Left hindlimb (tissue), 1 donor: ENCODE results near the gene LGALS1.
A peak's percentile ranks its signal among the peaks of the same experiment; 100 is the strongest.

Source experiments
- DNase-seq: peaks from one replicate; pipeline ENCODE4 v3.0.0-alpha.2; 2018

LGALS1 gene

GRCh38 chr22:37664249-37665101 lies 11.0 kb upstream of the LGALS1 start:
- no peak for DNase-seq

DNA sequence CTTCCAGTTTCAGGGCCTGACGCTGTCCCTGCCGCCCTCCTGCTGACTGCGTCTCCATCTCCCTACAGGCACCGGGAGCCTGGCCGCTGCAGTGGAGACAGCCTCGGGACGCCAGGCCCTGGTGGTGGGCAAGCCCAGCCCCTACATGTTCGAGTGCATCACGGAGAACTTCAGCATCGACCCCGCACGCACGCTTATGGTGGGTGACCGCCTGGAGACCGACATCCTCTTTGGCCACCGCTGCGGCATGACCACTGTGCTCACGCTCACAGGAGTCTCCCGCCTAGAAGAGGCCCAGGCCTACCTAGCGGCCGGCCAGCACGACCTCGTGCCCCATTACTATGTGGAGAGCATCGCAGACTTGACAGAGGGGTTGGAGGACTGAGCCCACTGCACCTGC lies 9.9 kb upstream of the LGALS1 start:
- DNase-seq: no peak

- no peak for DNase-seq
Observed at GRCh38 chr22:37669586-37669985, 5.8 kb upstream of the LGALS1 start.

GRCh38 chr22:37672206-37672919 lies 3.1 kb upstream of the LGALS1 start:
- no peak for DNase-seq

DNA sequence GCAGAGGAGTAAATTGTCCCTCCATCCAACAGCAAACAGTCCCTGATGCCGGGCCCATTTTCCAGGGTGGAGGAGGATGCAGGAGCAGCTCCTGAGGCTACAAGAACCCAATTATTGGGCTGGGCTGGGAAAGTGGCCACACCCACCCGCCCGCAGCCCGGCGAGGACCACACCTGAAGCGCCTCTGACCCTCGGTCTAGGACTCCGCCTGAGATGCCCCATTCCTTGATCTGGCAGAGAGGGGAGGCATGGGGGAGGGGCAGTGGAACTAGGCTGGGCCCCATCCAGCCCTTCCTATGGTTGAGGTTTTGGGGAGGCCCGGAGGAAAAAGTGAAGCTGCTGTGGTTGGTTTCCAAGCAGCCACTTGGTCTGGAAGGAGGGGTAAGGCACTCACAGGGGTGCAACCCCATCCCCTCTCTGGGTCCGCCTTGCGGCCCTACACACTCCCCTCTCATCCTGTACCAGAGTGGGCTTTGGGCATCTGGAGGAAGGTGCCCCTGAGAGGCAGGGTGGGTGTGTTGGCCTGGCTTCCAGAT lies 2.4 kb upstream of the LGALS1 start:
- DNase-seq: no peak

GRCh38 chr22:37674248-37674647 lies 1.2 kb upstream of the LGALS1 start:
- no peak for DNase-seq

GRCh38 chr22:37675930-37676735 lies 697 bp downstream of the LGALS1 start:
- DNase-seq: peak; percentile 66

GRCh38 chr22:37676736-37677492 lies 1.5 kb downstream of the LGALS1 start:
- DNase-seq: peak; percentile 95

- no peak for DNase-seq
Observed at GRCh38 chr22:37677493-37677974, 2.1 kb downstream of the LGALS1 start.

DNA sequence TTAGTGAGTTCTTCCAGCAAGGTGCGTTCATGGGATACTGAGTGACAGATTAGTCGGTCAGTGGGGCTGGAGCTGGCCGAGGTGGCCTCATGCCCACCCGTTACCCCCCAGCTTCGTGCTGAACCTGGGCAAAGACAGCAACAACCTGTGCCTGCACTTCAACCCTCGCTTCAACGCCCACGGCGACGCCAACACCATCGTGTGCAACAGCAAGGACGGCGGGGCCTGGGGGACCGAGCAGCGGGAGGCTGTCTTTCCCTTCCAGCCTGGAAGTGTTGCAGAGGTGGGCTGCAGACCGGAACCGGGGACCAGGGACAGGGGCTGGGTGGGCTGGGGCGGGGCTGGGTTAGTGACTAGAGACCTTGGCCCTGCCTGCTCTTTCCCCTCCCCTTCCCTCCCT lies 2.9 kb downstream of the LGALS1 start:
- DNase-seq: no peak

- no peak for DNase-seq
Observed at GRCh38 chr22:37679670-37680069, 4.2 kb downstream of the LGALS1 start.

DNA sequence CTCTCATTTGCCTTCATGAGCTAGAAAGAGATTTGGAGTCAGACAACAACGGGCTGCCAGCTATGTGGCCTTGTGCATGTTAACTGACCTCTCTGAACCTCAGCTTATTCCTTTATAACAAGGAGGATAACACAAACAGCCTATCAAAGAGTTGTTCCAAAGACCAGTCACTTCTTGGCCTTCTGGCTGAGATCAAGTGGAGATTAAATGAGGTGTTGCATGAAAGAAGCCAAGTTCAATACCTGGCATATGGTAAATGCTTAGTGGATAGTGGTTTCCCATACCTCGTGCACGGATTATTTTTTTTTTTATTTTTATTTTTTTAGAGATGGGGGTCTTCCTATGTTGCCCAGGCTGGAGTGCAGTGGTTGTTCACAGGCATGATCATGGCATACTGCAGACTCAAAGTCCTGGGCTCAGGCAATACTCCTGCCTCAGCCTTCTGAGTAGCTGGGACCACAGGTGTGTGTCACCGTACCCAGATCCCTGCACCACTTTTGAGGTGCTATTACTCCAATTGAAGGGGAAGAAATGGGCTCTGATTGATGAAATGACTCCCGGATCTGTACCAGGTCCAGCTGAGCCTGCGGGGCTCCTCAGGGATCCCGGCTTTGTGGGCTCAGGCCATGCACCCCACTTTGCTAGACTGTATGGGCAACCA lies 4.9 kb downstream of the LGALS1 start:
- DNase-seq: no peak

DNA sequence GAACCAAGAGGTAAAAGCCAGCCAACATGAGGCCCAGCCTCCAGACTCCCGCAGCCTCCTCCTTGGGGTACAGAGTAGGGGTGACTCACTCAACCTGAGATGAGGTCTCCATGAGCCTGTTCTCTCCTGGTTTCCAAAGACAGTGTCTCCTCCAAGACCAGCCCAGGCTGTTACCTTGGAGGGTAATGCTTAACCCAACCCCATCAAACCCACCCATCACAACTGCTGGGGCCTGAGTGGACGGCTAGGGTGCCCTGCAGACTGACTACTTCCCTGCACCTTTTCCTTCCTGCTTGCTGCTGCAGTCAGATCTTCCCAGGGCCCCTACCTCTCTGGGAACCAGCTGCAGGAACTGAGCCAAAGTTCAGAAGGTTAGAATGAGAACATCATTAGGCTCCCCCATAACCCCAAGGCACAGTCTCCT lies 5.6 kb downstream of the LGALS1 start:
- DNase-seq: no peak

DNA sequence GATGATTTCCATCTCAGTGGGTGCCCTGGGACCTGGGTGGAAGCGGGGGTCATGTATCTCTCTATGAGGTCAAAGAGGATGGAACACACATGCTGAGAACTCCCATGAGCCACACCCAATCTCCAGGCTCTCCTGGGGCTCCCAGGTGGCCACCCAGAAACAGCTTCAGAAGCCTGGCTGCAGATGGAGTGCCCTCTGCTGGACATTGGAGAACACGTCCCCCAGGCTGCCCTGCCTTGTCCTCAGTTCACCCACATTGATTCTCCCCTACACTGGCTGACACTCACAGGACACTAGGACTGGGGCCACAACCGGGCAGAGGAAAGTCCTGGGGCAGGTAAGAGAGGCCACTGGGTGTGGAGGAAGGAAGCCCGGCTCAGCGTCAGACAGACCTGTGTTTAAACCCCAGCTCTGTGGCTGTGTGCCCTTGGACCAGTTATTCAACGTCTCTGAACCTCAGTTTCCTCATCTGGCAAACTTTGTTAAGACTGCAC lies 6.2 kb downstream of the LGALS1 start:
- peak; percentile 71 for DNase-seq

GRCh38 chr22:37684803-37685615 lies 9.6 kb downstream of the LGALS1 start:
- DNase-seq: no peak

DNA sequence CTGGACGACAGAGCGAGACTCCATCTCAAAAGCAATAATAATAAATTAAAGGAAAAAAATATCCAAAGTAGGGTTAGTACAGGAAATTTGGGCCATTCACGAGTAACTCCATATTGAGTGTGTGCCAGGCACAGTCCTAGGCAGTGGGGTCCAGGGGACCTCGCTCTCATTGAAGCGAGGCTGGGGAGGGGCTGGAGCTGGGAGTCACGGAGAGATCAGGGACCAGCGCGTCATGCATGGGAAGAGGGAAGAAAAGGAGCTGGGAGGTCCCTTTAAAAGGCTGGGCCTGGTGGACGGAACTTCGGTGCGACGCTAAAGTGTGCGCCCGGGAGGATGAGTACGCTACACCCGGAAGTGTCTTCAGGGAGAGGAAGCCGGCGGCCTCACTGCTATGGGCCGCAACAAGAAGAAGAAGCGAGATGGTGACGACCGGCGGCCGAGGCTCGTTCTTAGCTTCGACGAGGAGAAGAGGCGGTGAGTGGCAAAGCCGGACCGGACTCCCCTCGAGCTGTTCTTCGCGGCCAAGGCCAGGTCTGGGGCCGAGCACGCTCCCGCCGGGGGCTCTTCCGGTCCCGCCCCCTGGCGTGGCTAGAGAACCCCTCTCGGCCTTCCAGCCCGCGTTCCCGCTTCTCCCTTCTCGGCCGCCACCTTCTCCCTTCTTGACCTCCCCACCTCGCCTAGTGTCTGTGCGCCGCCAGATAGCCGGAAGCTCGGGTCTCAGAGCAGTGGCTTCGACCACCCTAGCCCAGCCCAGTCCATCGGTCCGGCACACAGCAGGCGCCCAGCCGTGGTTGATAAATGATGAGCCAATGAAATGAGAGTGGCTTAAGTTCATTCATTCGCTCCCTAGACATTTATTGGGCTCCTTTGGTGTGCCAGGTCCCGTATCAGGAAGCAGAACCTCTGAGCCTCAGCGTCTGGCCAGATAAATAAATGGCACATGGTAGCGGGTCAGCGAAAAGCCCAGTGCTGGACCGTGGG lies 10.9 kb downstream of the LGALS1 start, which contains the start of gene NOL12:
Gene NOL12 (plus strand): TSS at position 342 of the 981 bp plus-strand sequence. CDS start 50 bp downstream, at position 392.
- DNase-seq: peak; percentile 90

DNA sequence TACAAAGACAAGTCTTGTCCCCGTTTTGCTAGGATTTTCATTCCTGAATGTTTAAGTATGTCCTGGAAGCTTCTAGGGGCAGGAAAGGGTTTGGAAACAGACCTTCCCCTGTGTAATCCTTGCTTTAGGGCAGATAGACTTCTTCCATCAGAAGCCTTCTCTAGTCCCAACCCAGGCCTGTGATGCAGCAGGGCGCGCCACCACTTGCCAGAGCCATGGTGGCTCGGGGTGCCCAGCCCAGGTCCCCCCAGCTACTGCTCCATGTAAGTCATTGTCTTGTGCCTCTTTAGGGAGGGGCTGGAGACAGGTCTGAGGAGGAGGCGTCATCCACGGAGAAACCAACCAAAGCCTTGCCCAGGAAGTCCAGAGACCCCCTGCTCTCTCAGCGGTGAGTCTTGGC lies 15.0 kb downstream of the LGALS1 start:
- DNase-seq: no peak

DNA sequence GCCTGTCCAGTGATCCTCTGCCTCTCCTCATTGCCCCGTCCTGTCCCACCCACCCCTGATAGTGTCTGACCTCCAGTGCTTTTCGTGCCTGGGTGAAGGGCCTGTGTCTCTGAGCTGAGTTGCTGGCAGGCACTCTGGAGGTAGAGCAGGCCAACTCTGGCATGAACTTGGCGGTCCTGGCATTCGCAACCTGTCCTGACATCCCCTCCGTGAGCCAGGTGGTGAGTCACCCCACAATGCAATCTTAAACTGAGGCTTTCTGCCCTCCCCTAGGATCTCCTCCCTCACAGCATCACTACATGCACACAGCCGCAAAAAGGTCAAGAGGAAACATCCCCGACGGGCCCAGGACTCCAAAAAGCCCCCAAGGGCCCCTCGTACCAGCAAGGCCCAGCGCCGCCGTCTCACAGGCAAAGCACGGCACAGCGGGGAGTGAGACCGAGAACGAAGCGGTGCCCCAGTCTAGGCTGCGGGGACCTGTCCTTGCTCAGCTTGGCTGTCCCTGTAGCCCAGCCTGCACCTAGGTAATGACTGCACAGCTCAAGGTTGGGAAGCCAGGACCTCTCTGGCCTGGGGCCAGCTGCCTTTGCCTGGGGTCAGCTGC lies 15.6 kb downstream of the LGALS1 start:
- no peak for DNase-seq
